Measurements from ENCODE around the gene ILF3.

Gene ILF3

DNA sequence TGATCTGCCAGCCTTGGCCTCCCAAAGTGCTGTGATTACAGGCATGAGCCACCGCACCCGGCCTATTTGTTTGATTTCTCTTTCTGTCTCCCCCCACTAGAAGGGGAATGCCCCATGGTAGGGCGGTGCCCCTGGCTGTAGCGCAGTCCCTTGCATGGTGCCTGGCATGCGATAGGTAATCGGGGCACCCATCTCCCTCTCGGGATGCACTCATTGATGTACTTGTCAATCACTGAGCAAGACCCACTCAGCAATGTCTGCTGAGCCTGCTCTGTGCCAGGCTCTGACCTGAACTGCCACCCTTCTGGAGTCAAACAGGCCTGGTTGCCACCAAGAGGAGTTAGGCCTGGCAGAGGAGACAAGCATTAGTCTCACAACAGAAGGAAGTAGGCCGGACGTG is 83.6 kb downstream of the ILF3 start:
- no peak for DNase-seq

DNA sequence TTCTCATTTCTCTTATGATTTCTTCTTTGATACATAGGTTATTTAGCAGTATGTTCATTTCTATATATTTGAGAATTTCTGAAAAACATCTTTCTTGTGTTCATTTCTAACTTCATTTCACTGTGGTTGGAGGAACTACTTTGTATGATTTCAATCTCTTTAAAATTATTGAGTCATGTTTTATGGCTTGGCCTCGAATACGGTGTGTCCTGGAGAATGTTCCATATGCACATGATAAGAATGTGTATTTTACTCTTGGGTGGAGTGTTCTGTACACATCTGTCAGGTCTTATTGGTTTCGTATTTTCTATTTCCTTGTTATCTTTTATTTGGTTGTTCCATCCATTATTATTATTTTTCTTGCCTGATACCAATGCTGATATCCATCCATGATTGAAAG is 86.7 kb downstream of the ILF3 start:
- no peak for DNase-seq

All from DMS 273 treated with DMSO at 0.1 percent for 48 hours (cell line).